NB4 (cell line): ENCODE results near the gene GPR176.

ENCODE experiments used
- MYC ChIP-seq: IDR thresholded peaks from 2 replicates; pipeline ENCODE4 v1.6.1; 2011; ENCODE audit warnings: low read depth, low read length
- POLR2A ChIP-seq: IDR thresholded peaks from 2 replicates; pipeline ENCODE4 v1.6.1; 2011; ENCODE audit warnings: mild to moderate bottlenecking; ENCODE audit not compliant: insufficient read length; ENCODE audit errors: extremely low read depth
- TF ChIP-seq, protein P1 (sequence below): IDR thresholded peaks from one replicate; pipeline ENCODE4 v1.5.1; 2012; ENCODE audit warnings: low read depth, low read length

DNA sequence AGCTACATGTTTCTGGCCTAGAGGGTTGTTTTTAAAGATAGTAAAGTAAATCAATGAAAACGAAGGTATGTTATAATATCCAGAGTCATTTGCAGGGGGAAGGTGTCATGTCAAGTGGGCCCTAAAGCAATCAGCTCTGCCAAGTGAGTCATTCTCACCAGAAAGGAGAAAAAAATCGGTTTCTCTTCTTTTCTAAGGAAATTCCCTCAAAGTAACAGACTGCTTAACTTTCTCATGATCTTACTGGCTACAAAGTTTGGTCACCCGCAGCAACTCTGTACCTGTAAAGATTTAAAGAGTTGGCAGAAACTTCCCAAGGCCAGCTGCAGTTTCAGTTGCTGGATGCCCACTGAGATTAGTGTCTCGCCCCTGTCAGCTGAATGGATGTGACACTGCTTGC is 132.0 kb downstream of the GPR176 start:
- TF ChIP-seq POLR2A = no peak
- TF ChIP-seq, protein P1, sequence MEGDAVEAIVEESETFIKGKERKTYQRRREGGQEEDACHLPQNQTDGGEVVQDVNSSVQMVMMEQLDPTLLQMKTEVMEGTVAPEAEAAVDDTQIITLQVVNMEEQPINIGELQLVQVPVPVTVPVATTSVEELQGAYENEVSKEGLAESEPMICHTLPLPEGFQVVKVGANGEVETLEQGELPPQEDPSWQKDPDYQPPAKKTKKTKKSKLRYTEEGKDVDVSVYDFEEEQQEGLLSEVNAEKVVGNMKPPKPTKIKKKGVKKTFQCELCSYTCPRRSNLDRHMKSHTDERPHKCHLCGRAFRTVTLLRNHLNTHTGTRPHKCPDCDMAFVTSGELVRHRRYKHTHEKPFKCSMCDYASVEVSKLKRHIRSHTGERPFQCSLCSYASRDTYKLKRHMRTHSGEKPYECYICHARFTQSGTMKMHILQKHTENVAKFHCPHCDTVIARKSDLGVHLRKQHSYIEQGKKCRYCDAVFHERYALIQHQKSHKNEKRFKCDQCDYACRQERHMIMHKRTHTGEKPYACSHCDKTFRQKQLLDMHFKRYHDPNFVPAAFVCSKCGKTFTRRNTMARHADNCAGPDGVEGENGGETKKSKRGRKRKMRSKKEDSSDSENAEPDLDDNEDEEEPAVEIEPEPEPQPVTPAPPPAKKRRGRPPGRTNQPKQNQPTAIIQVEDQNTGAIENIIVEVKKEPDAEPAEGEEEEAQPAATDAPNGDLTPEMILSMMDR = no peak
- TF ChIP-seq MYC = no peak
